Activated T-helper 1 cell treated with anti-CD3 and anti-CD28 coated beads, Interleukin-12 subunit alpha, Interleukin-12 subunit beta, Interleukin-2, Interleukin-4 antibody, amounts not matched to agents 30 ng/mL and 10 ng/mL and 1 ng/mL, durations not matched to agents 14 hours and 24 hours and 36 hours (primary cell): ENCODE results near the gene SERPINB1. TPM values are rescaled to one million over a fixed set of nuclear protein-coding genes. Genes with fewer than 3 reads are reported as not detected.
"Not testable (repeated sequence)": the region's sequence is repeated elsewhere in the genome, so short reads cannot be mapped to it uniquely, and the experiment has no call there.

ENCODE experiments used
- DNase-seq: peaks from one replicate; pipeline ENCODE4 v3.0.0; 2021; ENCODE audit warnings: low spot score
- H3K27ac Mint-ChIP-seq: one replicate; pipeline ENCODE4 v1.8.0; 2021; ENCODE audit warnings: mild to moderate bottlenecking, mixed read lengths
- H3K27me3 Mint-ChIP-seq: one replicate; pipeline ENCODE4 v1.8.0; 2022; ENCODE audit warnings: mild to moderate bottlenecking, moderate library complexity, mixed read lengths; ENCODE audit not compliant: insufficient read depth
- H3K36me3 Mint-ChIP-seq: one replicate; pipeline ENCODE4 v1.8.0; 2021; ENCODE audit warnings: low read depth, mixed read lengths
- H3K4me1 Mint-ChIP-seq: one replicate; pipeline ENCODE4 v1.8.0; 2021; ENCODE audit warnings: low read depth, mixed read lengths
- H3K4me3 Mint-ChIP-seq: one replicate; pipeline ENCODE4 v1.8.0; 2021; ENCODE audit warnings: mild to moderate bottlenecking, moderate library complexity, mixed read lengths
- H3K9me3 Mint-ChIP-seq: one replicate; pipeline ENCODE4 v1.8.0; 2021; ENCODE audit warnings: mixed read lengths
- intact Hi-C: fragments of 100-400 bp; cut with micrococcal nuclease; formaldehyde crosslinking; loops from one replicate; pipeline ENCODE4 v1.15.1; 2024
- total RNA-seq: library from RNA; stranded (reverse); gene quantifications from 2 replicates; pipeline ENCODE4 v1.2.3, GENCODE V29; 2022

The SERPINB1 gene
- 79.5 and 80.1 TPM in 2 replicates for total RNA-seq

- peak within 1 kb of the TSS; percentile 93 for H3K27ac Mint-ChIP-seq
- H3K36me3 Mint-ChIP-seq: peaks cover 32% of the 10 kb centered on the region
- H3K9me3 Mint-ChIP-seq: no peaks in the 10 kb centered on the region
- H3K27me3 Mint-ChIP-seq: no peaks in the 10 kb centered on the region
- peak within 1 kb of the TSS; percentile 96 for H3K4me3 Mint-ChIP-seq
- peaks cover 62% of the 10 kb centered on the region for H3K4me1 Mint-ChIP-seq
- intact Hi-C loops: loop anchor here (1.0 to 10.0 kb wide), 9 partner anchors 15 to 597 kb away; partner anchors contain the start of genes BPHL and GMDS
- DNase-seq: peak; percentile 80
Measured at GRCh38 chr6:2841264-2842138, at the start of gene SERPINB1. SERPINB1 (minus strand) TSS chr6:2841863; CDS start chr6:2840586, 1,277 bp downstream.

GRCh38 chr6:2890976-2891767 is 49.5 kb upstream of the SERPINB1 start:
- Mint-ChIP-seq H3K27ac (peak overlapping the region; percentile 49), H3K36me3 (peaks cover 75% of the 10 kb centered on the region)
- no peak for DNase-seq

GRCh38 chr6:2885967-2886735 is 44.5 kb upstream of the SERPINB1 start:
- H3K27me3 Mint-ChIP-seq: no peaks in the 10 kb centered on the region
- intact Hi-C loops: loop anchor here (1.0 kb wide), 1 partner anchor 8 kb away; no protein-coding TSS in a partner anchor
- H3K9me3 Mint-ChIP-seq: no peaks in the 10 kb centered on the region
- H3K4me3 Mint-ChIP-seq: no peak overlapping the region
- peaks cover 57% of the 10 kb centered on the region for H3K36me3 Mint-ChIP-seq
- DNase-seq: no peak
- peak overlapping the region; percentile 56 for H3K27ac Mint-ChIP-seq
- peaks cover 56% of the 10 kb centered on the region for H3K4me1 Mint-ChIP-seq

More at GRCh38 chr6:2890976-2891767, 49.5 kb upstream of the SERPINB1 start:
- Mint-ChIP-seq H3K9me3 (no peaks in the 10 kb centered on the region), H3K4me1 (peaks cover 57% of the 10 kb centered on the region), H3K27me3 (no peaks in the 10 kb centered on the region), H3K4me3 (peak overlapping the region; percentile 60)
- intact Hi-C loops: no loop called here

GRCh38 chr6:2884804-2885203 is 43.1 kb upstream of the SERPINB1 start:
- H3K27me3 Mint-ChIP-seq: no peaks in the 10 kb centered on the region
- no peak overlapping the region for H3K27ac Mint-ChIP-seq
- H3K4me3 Mint-ChIP-seq: no peak overlapping the region
- peaks cover 48% of the 10 kb centered on the region for H3K36me3 Mint-ChIP-seq
- H3K9me3 Mint-ChIP-seq: no peaks in the 10 kb centered on the region
- no peak for DNase-seq
- H3K4me1 Mint-ChIP-seq: peaks cover 56% of the 10 kb centered on the region
- intact Hi-C loops: no loop called here

GRCh38 chr6:2883673-2884072 is 42.0 kb upstream of the SERPINB1 start:
- Mint-ChIP-seq H3K9me3 (no peaks in the 10 kb centered on the region), H3K4me1 (peaks cover 61% of the 10 kb centered on the region)

GRCh38 chr6:2881423-2881822 is 39.8 kb upstream of the SERPINB1 start:
- intact Hi-C loops: no loop called here
- no peaks in the 10 kb centered on the region for H3K27me3 Mint-ChIP-seq
- H3K9me3 Mint-ChIP-seq: no peaks in the 10 kb centered on the region
- peaks cover 73% of the 10 kb centered on the region for H3K4me1 Mint-ChIP-seq
- H3K36me3 Mint-ChIP-seq: peaks cover 31% of the 10 kb centered on the region
- DNase-seq: no peak
- H3K27ac Mint-ChIP-seq: peak overlapping the region; percentile 30
- H3K4me3 Mint-ChIP-seq: peak overlapping the region; percentile 42

More at GRCh38 chr6:2883673-2884072, 42.0 kb upstream of the SERPINB1 start:
- Mint-ChIP-seq H3K36me3 (peaks cover 41% of the 10 kb centered on the region), H3K27me3 (no peaks in the 10 kb centered on the region), H3K27ac (no peak overlapping the region), H3K4me3 (no peak overlapping the region)
- no peak for DNase-seq
- intact Hi-C loops: no loop called here

GRCh38 chr6:2880156-2880555 is 38.5 kb upstream of the SERPINB1 start:
- DNase-seq, intact Hi-C loops, H3K9me3 Mint-ChIP-seq, H3K27me3 Mint-ChIP-seq: not testable (repeated sequence)
- peaks cover 21% of the 10 kb centered on the region for H3K36me3 Mint-ChIP-seq
- peak overlapping the region; percentile 42 for H3K4me3 Mint-ChIP-seq
- H3K27ac Mint-ChIP-seq: peak overlapping the region; percentile 41
- H3K4me1 Mint-ChIP-seq: peaks cover 67% of the 10 kb centered on the region

- no peak for DNase-seq
- Mint-ChIP-seq H3K4me3 (peak overlapping the region; percentile 10), H3K9me3 (no peaks in the 10 kb centered on the region), H3K27ac (peak overlapping the region; percentile 57), H3K27me3 (no peaks in the 10 kb centered on the region), H3K36me3 (peaks cover 11% of the 10 kb centered on the region), H3K4me1 (peaks cover 77% of the 10 kb centered on the region)
- intact Hi-C loops: loop anchor here (1.0 kb wide), 3 partner anchors 8 to 62 kb away; no protein-coding TSS in a partner anchor
Measured at GRCh38 chr6:2877960-2878359, 36.3 kb upstream of the SERPINB1 start.

GRCh38 chr6:2877057-2877882 is 35.6 kb upstream of the SERPINB1 start:
- DNase-seq: no peak
- intact Hi-C loops: no loop called here
- Mint-ChIP-seq H3K27ac (peak overlapping the region; percentile 98), H3K4me1 (peaks cover 84% of the 10 kb centered on the region), H3K27me3 (no peaks in the 10 kb centered on the region), H3K4me3 (peak overlapping the region; percentile 46), H3K36me3 (peaks cover 11% of the 10 kb centered on the region), H3K9me3 (peaks cover 3% of the 10 kb centered on the region)

- DNase-seq: no peak
- Mint-ChIP-seq H3K9me3 (peaks cover 3% of the 10 kb centered on the region), H3K4me3 (peak overlapping the region; percentile 87)
Measured at GRCh38 chr6:2876210-2877056, 34.8 kb upstream of the SERPINB1 start.

More at GRCh38 chr6:2876210-2877056, 34.8 kb upstream of the SERPINB1 start:
- H3K27me3 Mint-ChIP-seq: no peaks in the 10 kb centered on the region
- peaks cover 9% of the 10 kb centered on the region for H3K36me3 Mint-ChIP-seq
- peak overlapping the region; percentile 98 for H3K27ac Mint-ChIP-seq
- peaks cover 81% of the 10 kb centered on the region for H3K4me1 Mint-ChIP-seq
- intact Hi-C loops: loop anchor here (1.0 kb wide), 2 partner anchors 18 to 24 kb away; no protein-coding TSS in a partner anchor
